Omental fat pad (tissue), 4 donors: ENCODE measurements around the gene OAT. TPM values are rescaled to one million over a fixed set of nuclear protein-coding genes. Genes with fewer than 3 reads are reported as not detected.
"Not testable (repeated sequence)": the region's sequence is repeated elsewhere in the genome, so short reads cannot be mapped to it uniquely, and the experiment has no call there.

ENCODE experiments used
- ATAC-seq: fragments of 150-250 bp; one replicate; pipeline ENCODE4 v1.9.1; 2016; ENCODE audit warnings: mild to moderate bottlenecking, moderate library complexity; ENCODE audit not compliant: low FRiP score
- DNase-seq: peaks from one replicate; pipeline ENCODE4 v3.0.0-alpha.2; 2019; ENCODE audit warnings: low spot score
- CTCF ChIP-seq, 3 donors: fragments of 450-650 bp; IDR thresholded peaks; one replicate each; pipeline ENCODE4 v1.5.1; 2016 to 2017; ENCODE audit warnings: antibody characterized with exemption in 3 of 3, mild to moderate bottlenecking in 3 of 3, moderate library complexity in 2 of 3
- total RNA-seq, 4 donors: library from RNA; depleted of rRNA; stranded (reverse); fragments of >200 nt; gene quantifications; one replicate each; pipeline ENCODE4 v1.1.0, GENCODE V29; 2016

Gene OAT
- total RNA-seq, 4 donors from 2014 or later: 62.4 to 120 (median 85.3) TPM

- no peak for DNase-seq
- TF ChIP-seq CTCF (IDR thresholded peaks at IDR 0.05): no peak
Measured at GRCh38 chr10:124446830-124447750, 28.4 kb upstream of the OAT start.

GRCh38 chr10:124441694-124442093 lies 23.0 kb upstream of the OAT start:
- ATAC-seq, DNase-seq: not testable (repeated sequence)

More at GRCh38 chr10:124446830-124447750, 28.4 kb upstream of the OAT start:
- ATAC-seq: no peak

- DNase-seq (no peak), ATAC-seq (no peak)
- no peak for TF ChIP-seq CTCF (IDR thresholded peaks at IDR 0.05)
Measured at GRCh38 chr10:124436191-124436638, 17.5 kb upstream of the OAT start.

GRCh38 chr10:124435683-124436082 lies 17.0 kb upstream of the OAT start:
- DNase-seq, ATAC-seq: not testable (repeated sequence)

- no peak for ATAC-seq
- DNase-seq: no peak
- TF ChIP-seq CTCF (IDR thresholded peaks at IDR 0.05): no peak
Measured at GRCh38 chr10:124433461-124433860, 14.7 kb upstream of the OAT start.

- no peak for DNase-seq
- no peak for TF ChIP-seq CTCF (IDR thresholded peaks at IDR 0.05)
- ATAC-seq: no peak
Measured at GRCh38 chr10:124430077-124430476, 11.4 kb upstream of the OAT start.

GRCh38 chr10:124429576-124429975 lies 10.9 kb upstream of the OAT start:
- ATAC-seq (no peak), DNase-seq (no peak)
- no peak for TF ChIP-seq CTCF (IDR thresholded peaks at IDR 0.05)

GRCh38 chr10:124428207-124428777 lies 9.6 kb upstream of the OAT start:
- DNase-seq: no peak
- ATAC-seq: no peak
- no peak for TF ChIP-seq CTCF (IDR thresholded peaks at IDR 0.05)
